ENCODE measurements around the gene DNHD1.
A peak's percentile ranks its signal among the peaks of the same experiment; 100 is the strongest.

Gene DNHD1

DNA sequence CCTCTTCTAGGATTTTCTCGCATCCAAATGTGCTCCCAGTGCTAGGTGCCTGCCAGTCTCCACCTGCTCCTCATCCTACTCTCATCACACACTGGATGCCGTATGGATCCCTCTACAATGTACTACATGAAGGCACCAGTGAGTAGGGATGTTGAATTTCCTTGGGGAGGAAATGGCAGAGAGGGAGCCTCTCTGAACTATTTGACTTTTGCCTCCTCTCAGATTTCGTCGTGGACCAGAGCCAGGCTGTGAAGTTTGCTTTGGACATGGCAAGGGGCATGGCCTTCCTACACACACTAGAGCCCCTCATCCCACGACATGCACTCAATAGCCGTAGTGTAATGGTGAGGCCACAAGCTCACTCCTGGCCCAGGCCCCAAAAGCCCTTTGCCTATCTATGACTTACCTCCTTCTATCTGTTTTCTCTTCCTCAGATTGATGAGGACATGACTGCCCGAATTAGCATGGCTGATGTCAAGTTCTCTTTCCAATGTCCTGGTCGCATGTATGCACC is 112.5 kb downstream of the DNHD1 start:
- H3K4me3 ChIP-seq (ENCODE audit: low read depth, low read length), result no peak overlapping the region
- TF ChIP-seq, protein P1, sequence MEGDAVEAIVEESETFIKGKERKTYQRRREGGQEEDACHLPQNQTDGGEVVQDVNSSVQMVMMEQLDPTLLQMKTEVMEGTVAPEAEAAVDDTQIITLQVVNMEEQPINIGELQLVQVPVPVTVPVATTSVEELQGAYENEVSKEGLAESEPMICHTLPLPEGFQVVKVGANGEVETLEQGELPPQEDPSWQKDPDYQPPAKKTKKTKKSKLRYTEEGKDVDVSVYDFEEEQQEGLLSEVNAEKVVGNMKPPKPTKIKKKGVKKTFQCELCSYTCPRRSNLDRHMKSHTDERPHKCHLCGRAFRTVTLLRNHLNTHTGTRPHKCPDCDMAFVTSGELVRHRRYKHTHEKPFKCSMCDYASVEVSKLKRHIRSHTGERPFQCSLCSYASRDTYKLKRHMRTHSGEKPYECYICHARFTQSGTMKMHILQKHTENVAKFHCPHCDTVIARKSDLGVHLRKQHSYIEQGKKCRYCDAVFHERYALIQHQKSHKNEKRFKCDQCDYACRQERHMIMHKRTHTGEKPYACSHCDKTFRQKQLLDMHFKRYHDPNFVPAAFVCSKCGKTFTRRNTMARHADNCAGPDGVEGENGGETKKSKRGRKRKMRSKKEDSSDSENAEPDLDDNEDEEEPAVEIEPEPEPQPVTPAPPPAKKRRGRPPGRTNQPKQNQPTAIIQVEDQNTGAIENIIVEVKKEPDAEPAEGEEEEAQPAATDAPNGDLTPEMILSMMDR (conservative IDR thresholded peaks at IDR 0.05; ENCODE audit: low read depth, low read length), result no peak
- DNase-seq (ENCODE audit: low read depth), result no peak

DNA sequence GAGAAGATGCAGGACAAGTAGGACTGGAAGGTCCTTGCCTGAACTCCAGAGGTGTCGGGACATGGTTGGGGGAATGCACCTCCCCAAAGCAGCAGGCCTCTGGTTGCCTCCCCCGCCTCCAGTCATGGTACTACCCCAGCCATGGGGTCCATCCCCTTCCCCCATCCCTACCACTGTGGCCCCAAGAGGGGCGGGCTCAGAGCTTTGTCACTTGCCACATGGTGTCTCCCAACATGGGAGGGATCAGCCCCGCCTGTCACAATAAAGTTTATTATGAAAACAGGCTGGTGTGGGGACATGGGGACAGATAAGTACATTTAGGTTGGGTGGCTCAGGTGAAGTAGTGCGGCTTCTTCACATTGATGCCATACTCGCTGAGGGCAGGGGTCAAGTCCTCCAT is 113.5 kb downstream of the DNHD1 start:
- TF ChIP-seq, protein P1 (conservative IDR thresholded peaks at IDR 0.05; ENCODE audit: low read depth, low read length), result no peak
- no peak for DNase-seq (ENCODE audit: low read depth)
- no peak overlapping the region for H3K4me3 ChIP-seq (ENCODE audit: low read depth, low read length)

DNA sequence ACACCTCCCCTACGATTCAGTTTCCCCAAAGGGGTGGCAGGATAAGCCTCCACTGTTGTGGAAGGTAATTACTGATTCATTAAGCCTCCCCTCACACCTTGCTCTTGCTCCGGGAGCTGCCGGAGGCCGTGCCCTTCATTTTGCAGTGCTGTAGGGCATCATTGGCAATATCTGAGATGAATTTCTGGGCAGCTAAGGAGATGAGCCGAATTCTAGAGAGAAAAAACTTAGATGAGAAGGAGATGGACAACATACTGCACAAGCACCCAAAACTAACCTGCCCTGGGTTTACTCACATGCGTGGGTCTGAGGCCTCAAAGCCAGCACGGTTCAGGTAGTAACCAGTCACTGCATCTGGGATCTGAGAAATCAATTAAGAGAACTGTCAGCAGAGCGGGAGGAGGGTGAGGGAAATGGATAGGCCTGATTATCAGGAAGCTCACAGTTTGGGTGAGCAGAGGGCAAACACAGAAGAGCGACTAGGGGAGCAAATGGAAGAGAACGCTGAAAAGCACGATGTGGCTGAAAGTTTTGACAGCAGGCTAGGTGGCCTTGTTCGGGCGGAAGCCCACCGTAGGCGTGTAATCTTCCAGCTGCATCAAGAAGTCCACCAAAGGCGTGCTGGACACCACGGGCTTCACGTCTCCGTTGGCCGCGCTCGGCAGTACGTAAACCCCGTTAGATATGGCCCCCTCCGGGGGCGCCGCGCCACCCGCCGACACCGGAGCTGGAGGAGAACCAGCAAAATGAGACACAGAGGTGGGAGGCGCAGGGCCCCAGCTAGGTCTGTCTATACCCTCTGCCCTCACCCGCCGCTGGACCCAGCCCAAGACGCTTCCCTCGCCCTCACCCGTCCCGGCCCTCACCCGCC is 114.2 kb downstream of the DNHD1 start:
- peak; percentile 51 for DNase-seq (ENCODE audit: low read depth)

DNA sequence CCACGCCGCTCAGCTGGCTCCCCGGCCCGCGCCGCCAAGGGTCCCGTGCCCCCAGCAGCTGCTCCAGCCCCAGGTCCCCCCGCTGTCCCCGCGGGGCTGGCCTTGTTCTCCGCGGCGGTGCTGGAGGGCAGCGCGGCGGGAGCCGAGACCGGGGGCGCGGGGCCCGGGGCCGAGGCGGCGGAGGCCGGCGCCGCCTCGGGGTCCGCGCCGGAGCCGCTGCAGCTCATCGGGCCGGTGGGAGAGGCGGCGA is 114.8 kb downstream of the DNHD1 start:
- peak overlapping the region; percentile 80 for H3K4me3 ChIP-seq (ENCODE audit: low read depth, low read length)
- DNase-seq (ENCODE audit: low read depth), result no peak
- TF ChIP-seq, protein P1 (conservative IDR thresholded peaks at IDR 0.05; ENCODE audit: low read depth, low read length), result no peak

More for the DNA sequence above, 114.2 kb downstream of the DNHD1 start:
- TF ChIP-seq, protein P1 (conservative IDR thresholded peaks at IDR 0.05; ENCODE audit: low read depth, low read length), result no peak
- peak overlapping the region; percentile 80 for H3K4me3 ChIP-seq (ENCODE audit: low read depth, low read length)

DNA sequence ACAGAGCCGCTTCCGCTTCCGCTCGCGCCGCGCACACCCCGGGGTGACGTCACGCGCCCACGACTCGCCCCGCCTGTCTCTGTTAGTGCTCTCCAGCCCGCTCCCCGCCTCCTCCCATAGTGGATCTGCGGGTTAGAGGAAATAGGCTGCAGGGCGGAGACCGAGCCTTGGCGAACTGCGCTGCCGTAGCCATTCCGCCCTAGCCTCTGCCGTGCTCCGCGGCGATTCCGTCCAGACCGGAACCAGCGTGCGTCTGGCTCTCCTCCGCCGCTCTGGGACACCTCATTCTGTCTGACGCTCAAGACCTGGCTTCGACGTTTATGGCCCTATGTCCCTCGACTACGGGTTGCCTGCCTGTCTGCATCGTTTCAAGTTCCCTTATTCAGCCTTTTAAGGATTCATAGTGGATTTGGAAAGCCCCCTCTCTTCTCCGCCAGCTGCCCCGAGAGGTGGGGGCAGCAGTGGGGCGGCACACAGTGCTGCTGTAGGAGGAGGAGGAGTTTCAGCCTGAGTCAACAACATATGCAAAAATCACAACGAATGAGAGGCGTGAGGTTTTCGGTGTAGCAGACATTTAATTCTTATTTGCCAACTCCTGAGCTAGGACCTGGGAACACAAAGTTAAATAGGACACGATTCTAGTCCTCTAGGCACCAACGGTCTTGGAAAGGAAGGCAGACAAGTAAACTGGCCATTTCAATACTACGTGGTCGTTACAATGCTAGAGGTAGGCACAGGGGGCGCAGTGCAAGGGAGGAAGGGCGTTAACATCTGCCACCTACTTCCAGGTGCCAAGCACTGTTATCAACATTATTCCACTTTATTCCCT is 115.3 kb downstream of the DNHD1 start, which contains the start of gene TAF10:
Gene TAF10 (minus strand): TSS at position 4 of the 829 bp plus-strand sequence. CDS start 27 bp downstream, outside the sequence.
- DNase-seq (ENCODE audit: low read depth), result peak; percentile 97
- H3K4me3 ChIP-seq (ENCODE audit: low read depth, low read length), result peak within 1 kb of the TSS; percentile 80
- TF ChIP-seq, protein P1 (conservative IDR thresholded peaks at IDR 0.05; ENCODE audit: low read depth, low read length), result peak; percentile 60

DNA sequence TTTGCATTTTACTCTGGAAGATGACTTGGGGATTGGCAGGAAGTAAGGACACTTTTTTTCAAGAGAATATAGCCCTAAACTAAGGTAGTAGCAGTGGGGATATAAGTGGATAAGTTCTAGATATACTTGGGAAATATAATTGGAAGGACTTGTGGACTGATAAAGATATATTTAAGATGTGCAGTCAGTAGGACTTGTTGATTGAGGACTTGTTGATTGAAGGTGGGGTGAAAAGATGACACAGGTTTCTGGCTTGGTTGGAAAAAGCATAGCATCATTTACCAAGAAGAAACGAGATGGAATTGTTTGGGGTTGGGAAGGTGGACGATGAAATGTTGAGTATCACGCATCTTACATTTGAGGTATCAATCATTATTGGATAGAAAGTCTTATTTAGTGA is 116.4 kb downstream of the DNHD1 start:
- no peak for DNase-seq (ENCODE audit: low read depth)
- TF ChIP-seq, protein P1 (conservative IDR thresholded peaks at IDR 0.05; ENCODE audit: low read depth, low read length), result no peak
- H3K4me3 ChIP-seq (ENCODE audit: low read depth, low read length), result no peak overlapping the region

All from choroid plexus epithelial cell (primary cell).